ENCODE data around the gene ZMYND8. TPM values are rescaled to one million over a fixed set of nuclear protein-coding genes. Genes with fewer than 3 reads are reported as not detected.

The ZMYND8 gene
- total and polyA plus RNA-seq, 2 of the 4 experiments (the other 2 are of a cell fraction), result 24.0 to 28.2 TPM

DNA sequence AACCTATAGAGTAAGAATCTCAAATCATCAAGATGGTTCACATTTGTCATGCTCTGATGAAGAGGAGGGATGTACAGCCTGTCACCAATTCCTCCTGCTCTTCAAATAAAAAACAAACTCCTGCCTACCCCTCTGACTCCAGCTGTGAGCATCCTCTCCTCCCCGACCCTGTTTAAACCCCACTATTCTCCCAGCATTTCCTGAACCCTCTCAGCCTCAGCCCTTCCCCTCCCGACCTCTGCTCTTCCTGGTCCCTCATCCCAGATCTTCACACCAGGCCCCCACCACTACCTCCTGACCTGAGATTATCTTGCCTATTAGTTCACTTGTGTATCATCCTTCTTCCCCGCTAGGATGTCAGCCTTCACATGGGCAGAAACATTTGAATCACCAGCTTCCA, 75.8 kb downstream of the ZMYND8 start:
- Histone ChIP-seq H3K4ac (ENCODE audit: low read depth, low read length) (no peak overlapping the region), H3K14ac (replicated peaks; ENCODE audit: low read depth, low read length) (no peak overlapping the region), H2BK5ac (ENCODE audit: low read depth, low read length, poor library complexity, severe bottlenecking) (no peak overlapping the region), H3K9me1 (ENCODE audit: insufficient read depth, low read length) (peaks cover 18% of the 10 kb centered on the region), H3K27me3 (ENCODE audit: control insufficient read depth, insufficient read depth, low read length) (no peaks in the 10 kb centered on the region), H3K18ac (ENCODE audit: low read depth, low read length) (no peak overlapping the region), H4K20me1 (ENCODE audit: insufficient read depth, low read length) (peaks cover 4% of the 10 kb centered on the region; the same call in 1 of the 2 replicates), H2BK120ac (ENCODE audit: low read depth, low read length) (no peak overlapping the region), H3K4me1 (ENCODE audit: control insufficient read depth, insufficient read depth, low read length) (peaks cover 18% of the 10 kb centered on the region), H3K4me2 (ENCODE audit: low read depth, low read length) (no peak overlapping the region), H2BK20ac (ENCODE audit: low read depth, low read length) (no peak overlapping the region), H2AK5ac (ENCODE audit: low read depth, low read length) (no peak overlapping the region), H3K36me3 (ENCODE audit: control insufficient read depth, insufficient read depth, low read length) (peaks cover 34% of the 10 kb centered on the region), H3K79me1 (ENCODE audit: low read depth in 1 of 2, low read length in 2 of 2) (peaks cover 9 to 45% of the 10 kb centered on the region in 2 experiments; a peak in 3 of 4 replicates), H4K5ac (ENCODE audit: low read depth, low read length) (no peak overlapping the region), H3K9me3 (ENCODE audit: control insufficient read depth, insufficient read depth, low read length) (no peaks in the 10 kb centered on the region), H4K8ac (ENCODE audit: low read depth in 2 of 2, low read length in 2 of 2) (no peak overlapping the region), H3K56ac (ENCODE audit: extremely low read depth, insufficient read depth, low read length) (no peak overlapping the region), H3K9ac (ENCODE audit: low read depth, low read length) (no peak overlapping the region), H3K4me3 (ENCODE audit: insufficient read depth, low read depth, low read length) (no peak overlapping the region), H4K91ac (ENCODE audit: insufficient read depth, low read depth, low read length) (no peak overlapping the region), H2BK15ac (ENCODE audit: low read depth, low read length) (no peak overlapping the region), H2AK9ac (replicated peaks; ENCODE audit: low read depth, low read length, poor library complexity) (no peak overlapping the region), H3K23ac (ENCODE audit: low read depth, low read length) (no peak overlapping the region), H2AFZ (replicated peaks; ENCODE audit: low read length, poor library complexity) (no peak overlapping the region), H3K27ac (ENCODE audit: insufficient read depth, low read length) (no peak overlapping the region)
- ATAC-seq (ENCODE audit: low read depth) (no peak), DNase-seq (no peak)
- ChIA-PET CTCF (no interaction called here), POLR2A (ENCODE audit: unreplicated experiment) (no interaction called here)
- TF ChIP-seq MXI1 (IDR thresholded peaks at IDR 0.05; ENCODE audit: borderline replicate concordance, low read depth, low read length), result no peak
- TF ChIP-seq ELK1 (IDR thresholded peaks at IDR 0.05; ENCODE audit: borderline replicate concordance, low read depth, low read length), result no peak
- no peak for TF ChIP-seq RFX5 (IDR thresholded peaks at IDR 0.05; ENCODE audit: low read depth, low read length)
- TF ChIP-seq, protein P1, sequence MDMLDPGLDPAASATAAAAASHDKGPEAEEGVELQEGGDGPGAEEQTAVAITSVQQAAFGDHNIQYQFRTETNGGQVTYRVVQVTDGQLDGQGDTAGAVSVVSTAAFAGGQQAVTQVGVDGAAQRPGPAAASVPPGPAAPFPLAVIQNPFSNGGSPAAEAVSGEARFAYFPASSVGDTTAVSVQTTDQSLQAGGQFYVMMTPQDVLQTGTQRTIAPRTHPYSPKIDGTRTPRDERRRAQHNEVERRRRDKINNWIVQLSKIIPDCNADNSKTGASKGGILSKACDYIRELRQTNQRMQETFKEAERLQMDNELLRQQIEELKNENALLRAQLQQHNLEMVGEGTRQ (IDR thresholded peaks at IDR 0.05; ENCODE audit: low read depth, low read length), result no peak
- TF ChIP-seq RAD21 (IDR thresholded peaks at IDR 0.05; ENCODE audit: low read length), result no peak
- no peak for TF ChIP-seq FOS (IDR thresholded peaks at IDR 0.05; ENCODE audit: low read depth, low read length)
- TF ChIP-seq CTCF (conservative IDR thresholded peaks at IDR 0.05; ENCODE audit: low read depth, low read length), result no peak
- no peak for TF ChIP-seq POLR2A (IDR thresholded peaks at IDR 0.05; ENCODE audit: low read depth, low read length)
- TF ChIP-seq MAFK (IDR thresholded peaks at IDR 0.05; ENCODE audit: low read depth, low read length), result no peak
- TF ChIP-seq MAZ (IDR thresholded peaks at IDR 0.05; ENCODE audit: borderline replicate concordance, low read depth, low read length), result no peak
- no peak for TF ChIP-seq BHLHE40 (IDR thresholded peaks at IDR 0.05; ENCODE audit: low read depth, low read length)
- no peak for TF ChIP-seq RCOR1 (IDR thresholded peaks at IDR 0.05; ENCODE audit: insufficient replicate concordance, low read length)
- TF ChIP-seq SMC3 (IDR thresholded peaks at IDR 0.05; ENCODE audit: low read depth, low read length), result no peak
- TF ChIP-seq CHD1 (IDR thresholded peaks at IDR 0.05; ENCODE audit: low read depth, low read length), result no peak
- no peak for TF ChIP-seq NFE2L2 (IDR thresholded peaks at IDR 0.05; ENCODE audit: low read depth, low read length)
- no peak for TF ChIP-seq CEBPB (IDR thresholded peaks at IDR 0.05; ENCODE audit: low read depth, low read length)
- in situ Hi-C loops (cut with MboI; ENCODE audit: low sequenced_read_pairs) (no loop called here), dilution Hi-C loops (cut with HindIII; ENCODE audit: low sequenced_read_pairs, unreplicated experiment) (no loop called here), intact Hi-C loops (cut with micrococcal nuclease) (no loop called here)
- BruUV-seq (replicated peaks), result no TSS peak
- 88% methylated on average over 2 of the region's 3 CpGs; no CpG with 5 or more reads in 1 of the 2 experiments for WGBS, 2 experiments (ENCODE audit: extremely low coverage in 2 of 2, insufficient read length in 1 of 2)

All from IMR-90 (cell line).